SK-N-SH treated with all-trans-retinoic acid at 6 μM for 48 hours (cell line): ENCODE measurements around the gene CLUH.

ENCODE experiments used
- ARNTL ChIP-seq: fragments of 450-650 bp; formaldehyde crosslinking; IDR thresholded peaks from 2 replicates; pipeline ENCODE4 v1.5.0; 2020; ENCODE audit warnings: low read depth, mild to moderate bottlenecking, moderate library complexity, borderline replicate concordance
- BACH2 ChIP-seq: fragments of 250-450 bp; sonication (Bioruptor Pico); IDR thresholded peaks from 2 replicates; pipeline ENCODE4 v1.9.0; 2021; ENCODE audit warnings: mild to moderate bottlenecking, borderline replicate concordance
- ESRRG ChIP-seq: fragments of 250-450 bp; sonication (Bioruptor Pico); IDR thresholded peaks from 2 replicates; pipeline ENCODE4 v1.6.1; 2021; ENCODE audit warnings: mild to moderate bottlenecking
- ISL1 ChIP-seq: fragments of 250-450 bp; sonication (Bioruptor Pico); IDR thresholded peaks from 2 replicates; pipeline ENCODE4 v2.1.2; 2022; ENCODE audit warnings: mild to moderate bottlenecking, moderate library complexity
- PATZ1 ChIP-seq: fragments of 250-450 bp; sonication (Bioruptor Pico); IDR thresholded peaks from 2 replicates; pipeline ENCODE4 v1.8.0; 2020; ENCODE audit warnings: mild to moderate bottlenecking, moderate library complexity, borderline replicate concordance
- POU6F1 ChIP-seq: fragments of 250-450 bp; sonication (Bioruptor Pico); IDR thresholded peaks from 2 replicates; pipeline ENCODE4 v1.8.0; 2021; ENCODE audit warnings: low read depth, mild to moderate bottlenecking, moderate library complexity, borderline replicate concordance
- PPARA ChIP-seq: fragments of 250-450 bp; sonication (Bioruptor Pico); IDR thresholded peaks from 2 replicates; pipeline ENCODE4 v1.5.0; 2020; ENCODE audit warnings: mild to moderate bottlenecking, borderline replicate concordance
- RARB ChIP-seq: fragments of 250-450 bp; sonication (Bioruptor Pico); IDR thresholded peaks from 2 replicates; pipeline ENCODE4 v1.8.0; 2021; ENCODE audit warnings: mild to moderate bottlenecking, moderate library complexity
- TOX ChIP-seq: fragments of 250-450 bp; sonication (Bioruptor Pico); IDR thresholded peaks from 2 replicates; pipeline ENCODE4 v1.8.0; 2021; ENCODE audit warnings: mild to moderate bottlenecking, moderate library complexity, borderline replicate concordance
- ZC3H10 ChIP-seq: fragments of 250-450 bp; sonication (Bioruptor Pico); IDR thresholded peaks from 2 replicates; pipeline ENCODE4 v1.5.1; 2021; ENCODE audit warnings: mild to moderate bottlenecking, moderate library complexity
- ZFP3 ChIP-seq: fragments of 250-450 bp; sonication (Bioruptor Pico); IDR thresholded peaks from 2 replicates; pipeline ENCODE4 v1.5.0; 2020; ENCODE audit warnings: mild to moderate bottlenecking, moderate library complexity
- ZFP30 ChIP-seq: fragments of 450-650 bp; formaldehyde crosslinking; IDR thresholded peaks from 2 replicates; pipeline ENCODE4 v1.5.0; 2022; ENCODE audit warnings: mild to moderate bottlenecking, moderate library complexity
- ZNF8 ChIP-seq: fragments of 450-650 bp; formaldehyde crosslinking; IDR thresholded peaks from 2 replicates; pipeline ENCODE4 v1.5.0; 2020; ENCODE audit warnings: mild to moderate bottlenecking, moderate library complexity
- TF ChIP-seq, protein P1 (sequence below): fragments of 250-450 bp; sonication (Bioruptor Pico); IDR thresholded peaks from 2 replicates; pipeline ENCODE4 v1.5.1; 2020; ENCODE audit warnings: low read depth, mild to moderate bottlenecking, moderate library complexity

DNA sequence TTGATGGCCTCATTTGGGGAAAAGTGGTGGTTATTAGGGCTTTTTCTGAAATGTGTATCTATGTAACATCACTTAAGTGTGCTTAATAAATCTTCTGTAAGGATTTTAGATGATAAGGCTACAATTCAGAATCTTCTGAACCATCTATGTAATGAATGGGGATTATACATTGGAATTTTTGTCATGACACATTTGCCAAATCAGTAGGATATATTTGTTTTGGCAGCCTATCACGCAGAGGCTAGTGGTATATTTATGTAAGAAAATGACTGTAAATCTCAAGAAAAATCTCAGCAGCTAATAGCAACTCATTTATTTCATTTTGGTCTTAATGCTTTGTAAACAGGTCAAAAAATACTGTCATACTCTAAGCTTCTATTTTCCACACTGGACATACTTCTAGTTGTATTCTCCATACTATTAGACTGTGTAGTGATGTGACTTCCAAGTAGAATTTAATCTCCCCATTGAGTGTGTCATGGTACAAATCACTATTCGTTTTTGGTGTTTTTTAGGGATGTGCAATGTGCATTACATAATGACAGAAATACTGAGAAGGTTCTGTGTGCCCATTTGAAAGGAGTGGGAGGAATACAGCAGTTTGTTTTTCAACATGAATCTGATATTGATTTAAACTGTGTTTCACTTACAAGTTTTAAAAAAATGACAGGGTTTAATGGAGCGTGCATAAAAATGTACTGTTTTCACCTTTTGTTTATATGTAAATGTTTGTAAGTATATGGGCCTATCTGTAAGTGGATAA, 29.2 kb downstream of the CLUH start:
- TF ChIP-seq POU6F1 (CRISPR knock-in tag), result no peak
- no peak for TF ChIP-seq ARNTL
- TF ChIP-seq ZFP30 (CRISPR knock-in tag), result no peak
- TF ChIP-seq PATZ1 (CRISPR knock-in tag), result no peak
- no peak for TF ChIP-seq ZFP3 (CRISPR knock-in tag)
- no peak for TF ChIP-seq ESRRG (CRISPR knock-in tag)
- TF ChIP-seq ZC3H10 (CRISPR knock-in tag), result no peak
- TF ChIP-seq BACH2 (CRISPR knock-in tag), result no peak
- no peak for TF ChIP-seq RARB
- TF ChIP-seq ZNF8 (CRISPR knock-in tag), result no peak
- no peak for TF ChIP-seq TOX
- TF ChIP-seq PPARA (CRISPR knock-in tag), result no peak
- TF ChIP-seq, protein P1, sequence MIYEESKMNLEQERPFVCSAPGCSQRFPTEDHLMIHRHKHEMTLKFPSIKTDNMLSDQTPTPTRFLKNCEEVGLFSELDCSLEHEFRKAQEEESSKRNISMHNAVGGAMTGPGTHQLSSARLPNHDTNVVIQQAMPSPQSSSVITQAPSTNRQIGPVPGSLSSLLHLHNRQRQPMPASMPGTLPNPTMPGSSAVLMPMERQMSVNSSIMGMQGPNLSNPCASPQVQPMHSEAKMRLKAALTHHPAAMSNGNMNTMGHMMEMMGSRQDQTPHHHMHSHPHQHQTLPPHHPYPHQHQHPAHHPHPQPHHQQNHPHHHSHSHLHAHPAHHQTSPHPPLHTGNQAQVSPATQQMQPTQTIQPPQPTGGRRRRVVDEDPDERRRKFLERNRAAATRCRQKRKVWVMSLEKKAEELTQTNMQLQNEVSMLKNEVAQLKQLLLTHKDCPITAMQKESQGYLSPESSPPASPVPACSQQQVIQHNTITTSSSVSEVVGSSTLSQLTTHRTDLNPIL, result no peak
- peak; percentile 20; the same call in 1 of the 2 replicates for TF ChIP-seq ISL1
